ENCODE measurements around the gene SAMD4A.
"Not testable (repeated sequence)": the region's sequence is repeated elsewhere in the genome, so short reads cannot be mapped to it uniquely, and the experiment has no call there.

The SAMD4A gene

DNA sequence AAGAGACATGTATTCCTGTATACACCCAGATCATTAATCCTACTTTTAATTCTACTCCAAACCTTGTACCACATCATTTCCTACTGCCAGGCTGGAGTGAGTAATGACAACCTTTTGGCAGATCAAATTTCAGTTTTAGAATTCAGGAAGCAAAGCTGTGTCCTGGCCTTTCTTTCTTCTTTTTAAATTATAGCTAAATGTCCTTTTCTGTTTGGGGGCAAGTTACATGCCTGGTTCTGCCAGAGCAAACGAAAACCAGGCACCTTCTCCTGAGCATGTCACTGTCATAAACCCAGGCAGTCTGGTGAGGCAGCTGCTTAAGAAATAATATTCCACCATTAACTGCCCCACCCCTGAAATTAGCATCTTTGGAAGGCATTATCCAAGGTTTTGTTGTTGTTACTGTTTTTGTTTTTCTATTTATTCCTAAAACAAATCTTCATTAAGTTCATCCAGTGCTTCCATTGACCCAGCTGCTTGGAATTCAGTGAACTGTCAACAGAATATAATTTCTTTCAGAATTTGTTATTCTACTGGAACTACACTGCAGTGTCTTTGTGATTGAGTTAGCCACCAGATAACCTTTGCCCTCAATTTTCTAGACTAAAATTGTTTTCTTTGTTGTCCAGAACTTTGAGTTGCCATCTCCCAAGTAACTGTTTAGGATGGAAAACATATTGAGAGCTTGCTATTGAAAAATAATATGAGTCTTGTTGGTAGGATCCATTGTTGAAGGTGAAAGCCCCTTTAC is 33.2 kb downstream of the SAMD4A start:
- no peak for DNase-seq (ENCODE audit: low spot score)

DNA sequence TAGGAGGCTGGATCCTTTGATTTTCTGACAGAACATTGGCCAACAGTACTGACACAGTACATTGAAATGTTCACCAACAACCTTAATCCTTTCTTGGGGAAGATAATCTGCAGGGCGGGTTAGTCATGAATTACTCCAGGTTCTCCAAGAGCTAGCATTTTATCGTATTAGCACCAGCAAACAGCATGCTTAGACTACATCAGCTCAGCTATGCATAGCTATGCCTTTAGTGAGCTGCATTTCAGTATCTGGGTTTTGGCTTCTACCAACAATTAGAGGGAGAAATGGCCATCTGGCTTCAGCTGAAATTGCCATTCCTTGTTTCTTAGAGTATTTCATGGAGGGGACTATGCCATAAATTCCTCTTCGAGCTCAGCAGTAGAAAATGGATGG is 33.8 kb downstream of the SAMD4A start:
- DNase-seq (ENCODE audit: low spot score), result no peak

DNA sequence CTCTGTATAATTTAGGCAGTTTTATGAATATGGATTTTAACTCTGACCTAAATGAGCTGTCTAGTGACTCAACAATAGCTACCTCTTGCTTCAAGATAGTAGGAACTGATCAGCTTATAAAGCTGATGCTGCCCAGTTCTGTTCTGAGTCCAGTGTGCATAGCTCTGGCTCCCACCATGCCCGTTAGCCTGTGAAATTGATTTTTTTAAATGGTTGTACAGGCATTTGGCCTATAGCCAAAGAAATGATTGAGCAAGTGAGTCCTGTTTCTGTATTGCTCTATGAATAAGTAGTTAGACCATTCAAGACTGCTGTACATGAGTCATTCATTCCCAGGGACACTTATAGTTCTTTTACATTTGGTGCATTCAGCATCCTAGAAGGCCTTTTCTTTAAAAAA is 36.4 kb downstream of the SAMD4A start:
- DNase-seq (ENCODE audit: low spot score), result no peak

DNA sequence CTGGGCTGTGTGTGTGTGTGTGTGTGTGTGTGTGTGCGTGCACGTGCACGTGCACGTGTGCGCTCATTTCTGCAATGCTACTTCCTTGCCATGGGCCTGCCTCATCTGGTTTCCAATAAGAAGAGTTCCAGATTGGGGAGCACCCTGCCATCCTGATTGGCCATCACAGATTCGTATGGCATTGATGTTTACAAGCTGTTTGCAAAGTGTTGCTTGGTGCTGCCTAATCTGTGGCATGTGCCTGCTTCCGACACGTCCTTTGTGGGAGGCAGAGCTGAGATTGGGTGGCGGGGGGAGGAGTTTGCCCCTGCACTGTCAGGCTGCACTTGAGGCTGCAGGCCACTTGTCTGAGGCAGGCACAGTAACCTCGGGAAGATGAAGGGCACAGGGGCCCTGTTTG is 39.2 kb downstream of the SAMD4A start:
- no peak for DNase-seq (ENCODE audit: low spot score)

DNA sequence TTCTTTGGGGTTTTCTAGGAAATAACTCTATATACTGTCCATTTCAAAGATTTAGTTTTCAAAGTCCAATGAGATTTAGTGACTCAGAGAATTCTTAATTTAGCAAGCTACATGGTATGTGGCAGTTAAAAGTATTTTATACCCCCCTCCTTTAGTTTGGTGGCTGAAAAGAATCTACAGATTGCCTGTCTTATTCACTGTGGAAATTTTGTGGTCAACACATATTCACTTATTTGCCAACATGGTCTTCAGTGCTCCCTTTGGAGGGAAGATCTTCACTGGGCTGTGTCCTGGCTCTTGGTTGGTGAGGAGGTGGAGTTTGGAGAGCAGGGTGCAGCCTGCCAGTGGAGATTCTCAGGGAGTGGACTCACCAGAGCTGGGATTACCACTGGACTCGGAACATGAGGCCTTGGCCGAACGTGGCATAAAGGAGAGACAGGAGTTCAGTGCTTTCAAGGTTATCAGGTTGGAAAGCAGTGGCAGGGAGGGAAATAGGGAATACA is 39.8 kb downstream of the SAMD4A start:
- no peak for DNase-seq (ENCODE audit: low spot score)

DNA sequence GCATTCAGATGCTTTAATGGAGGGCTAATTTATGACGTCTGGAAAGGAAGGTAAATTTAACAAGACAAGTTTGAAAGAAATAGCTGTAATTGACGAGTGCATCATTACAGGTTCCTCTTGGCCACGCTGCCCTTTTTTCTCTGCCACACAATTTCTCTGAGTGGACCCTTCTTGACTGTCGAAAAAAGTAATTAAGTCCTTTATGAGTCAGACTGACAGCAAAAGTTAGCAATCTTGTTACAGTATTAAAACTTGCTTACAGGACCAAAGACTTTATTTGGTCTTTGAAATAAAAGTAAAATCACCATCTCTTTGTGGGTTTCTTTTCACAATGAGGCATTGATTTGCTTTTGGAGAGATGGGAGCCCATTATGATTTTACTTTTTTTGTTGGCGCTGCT is 42.6 kb downstream of the SAMD4A start:
- no peak for DNase-seq (ENCODE audit: low spot score)

DNA sequence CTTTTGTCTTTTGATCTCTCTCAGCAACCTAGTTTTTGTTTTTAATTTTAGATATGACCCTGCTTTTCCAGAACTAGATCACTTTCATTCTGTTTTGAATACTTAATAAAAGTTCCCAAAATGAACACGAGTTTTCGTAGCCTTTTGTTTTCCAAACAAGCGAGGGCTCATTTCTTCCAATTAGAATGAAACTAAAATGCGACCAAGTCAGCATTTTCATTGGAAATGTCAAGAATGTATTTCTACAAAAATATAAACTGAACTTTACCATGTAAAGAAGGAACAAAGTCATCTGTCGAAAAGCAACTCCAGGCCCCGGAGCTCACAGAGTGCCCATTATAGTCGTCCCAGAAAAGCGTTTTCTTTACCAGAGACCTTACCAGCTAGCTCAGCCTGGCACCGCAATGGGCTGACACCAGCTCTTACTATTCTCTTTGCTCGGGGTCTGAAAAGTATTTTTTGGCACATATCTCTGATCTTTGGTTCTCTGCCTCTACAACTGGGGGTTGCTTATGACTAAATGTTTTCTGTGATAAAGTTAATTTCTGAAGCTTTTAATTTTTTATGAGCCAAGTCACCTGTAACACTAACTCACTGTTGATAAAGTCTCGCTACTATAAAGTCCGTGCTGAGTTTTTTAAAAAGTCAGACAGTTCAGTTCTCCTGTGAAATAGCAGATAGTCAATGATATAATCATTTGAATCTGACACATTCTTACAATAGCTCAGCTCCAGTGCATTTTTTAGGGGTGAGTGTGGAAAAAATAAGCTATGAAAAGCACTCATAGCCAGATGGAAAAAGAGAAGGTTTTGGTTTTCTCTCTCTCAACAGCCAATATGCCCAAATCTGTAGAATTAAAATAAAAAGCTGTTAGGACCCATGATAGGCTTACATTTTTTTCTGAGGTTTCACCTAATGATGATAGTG is 43.4 kb downstream of the SAMD4A start:
- DNase-seq (ENCODE audit: low spot score), result peak; percentile 83

DNA sequence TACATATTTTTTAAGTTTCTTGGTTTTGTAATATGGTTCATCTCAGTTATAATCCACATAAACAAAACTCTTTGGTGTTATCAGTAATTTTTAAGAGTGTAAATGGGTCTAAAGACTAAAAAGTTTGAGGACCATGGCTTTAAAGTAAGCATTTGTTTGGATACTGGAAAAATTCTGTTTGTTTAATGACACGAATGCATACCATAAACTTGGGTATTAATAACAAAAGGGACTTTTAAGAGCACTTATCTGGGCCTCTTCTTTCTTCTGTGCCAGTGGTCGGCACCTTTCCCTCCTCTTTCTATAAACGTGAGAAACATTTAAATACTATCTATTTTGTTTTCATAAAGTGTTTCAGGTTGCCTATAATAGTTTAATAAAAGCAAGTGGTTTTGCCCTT is 47.4 kb downstream of the SAMD4A start:
- DNase-seq (ENCODE audit: low spot score), result no peak

DNA sequence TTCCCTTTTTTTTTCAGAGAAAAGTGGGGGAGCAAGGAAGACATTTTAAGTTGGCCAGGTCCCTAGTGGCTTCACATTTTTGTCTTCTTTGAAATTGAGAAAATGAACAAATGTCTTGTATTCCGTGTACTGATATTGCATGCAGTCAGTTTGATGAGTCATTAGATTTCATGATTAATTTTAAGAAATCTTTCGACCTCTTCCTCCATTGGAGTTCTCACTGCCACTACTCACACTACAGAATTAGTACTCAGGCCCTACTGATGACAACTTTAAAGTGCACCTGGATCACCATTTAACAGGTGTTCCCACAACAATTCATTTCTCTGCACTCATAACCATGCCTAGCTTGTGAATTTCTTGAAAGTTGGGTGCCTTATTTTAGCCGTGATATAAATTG is 50.5 kb downstream of the SAMD4A start:
- no peak for DNase-seq (ENCODE audit: low spot score)

DNA sequence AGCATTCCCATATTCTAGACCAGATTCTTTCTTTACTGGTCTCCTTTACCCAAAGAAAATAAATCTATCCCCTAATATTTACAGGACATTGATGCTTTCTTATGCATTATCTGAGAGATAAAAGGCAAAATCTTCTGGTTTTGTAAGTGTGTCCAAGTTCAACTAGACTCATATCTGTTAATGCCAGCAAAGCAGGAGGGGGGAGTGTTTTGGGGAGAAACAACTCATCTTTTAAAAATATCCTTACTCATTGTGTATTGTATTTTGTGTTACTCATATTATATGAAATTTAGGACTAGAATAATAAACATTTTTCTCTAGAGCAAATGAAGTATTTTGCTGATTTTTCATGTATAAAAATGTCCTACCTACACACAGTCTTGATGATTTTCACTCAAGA is 54.8 kb downstream of the SAMD4A start:
- DNase-seq (ENCODE audit: low spot score), result no peak

DNA sequence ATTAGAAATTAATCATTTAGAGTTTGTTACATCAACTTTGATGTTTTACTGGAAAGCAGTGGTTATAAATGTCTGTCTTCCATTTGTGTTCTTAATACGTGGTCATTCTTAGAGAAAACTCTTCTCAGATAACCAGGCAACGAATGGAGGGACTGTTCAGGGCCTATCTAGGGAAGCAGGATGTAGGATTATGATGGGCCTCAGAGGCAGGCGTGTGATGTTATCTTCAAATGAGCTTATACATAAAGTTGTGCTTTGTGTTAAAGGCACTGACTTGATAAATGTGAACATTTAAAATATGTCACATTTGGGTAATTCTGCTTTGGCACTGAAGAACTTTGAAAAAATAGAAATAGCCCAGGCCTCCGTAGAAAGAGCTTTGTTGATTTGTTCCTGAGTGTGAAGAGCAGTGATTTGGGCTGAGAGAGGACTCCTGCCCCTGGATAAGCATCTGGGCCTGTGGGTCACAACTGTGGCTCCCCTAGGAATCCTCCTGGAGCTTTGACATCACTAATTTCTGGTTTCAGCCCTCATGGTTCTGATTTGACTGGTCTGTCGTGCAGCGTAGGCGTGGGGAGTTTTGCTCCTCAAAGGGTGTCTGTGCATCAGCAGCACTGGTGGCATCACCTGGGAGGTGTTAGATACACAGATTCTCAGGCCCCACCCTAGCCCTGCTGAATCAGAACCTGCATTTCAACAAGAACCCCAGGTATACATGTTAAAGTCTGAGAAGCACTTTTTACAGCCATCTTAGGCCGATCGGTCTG is 55.4 kb downstream of the SAMD4A start:
- DNase-seq (ENCODE audit: low spot score), result no peak

DNA sequence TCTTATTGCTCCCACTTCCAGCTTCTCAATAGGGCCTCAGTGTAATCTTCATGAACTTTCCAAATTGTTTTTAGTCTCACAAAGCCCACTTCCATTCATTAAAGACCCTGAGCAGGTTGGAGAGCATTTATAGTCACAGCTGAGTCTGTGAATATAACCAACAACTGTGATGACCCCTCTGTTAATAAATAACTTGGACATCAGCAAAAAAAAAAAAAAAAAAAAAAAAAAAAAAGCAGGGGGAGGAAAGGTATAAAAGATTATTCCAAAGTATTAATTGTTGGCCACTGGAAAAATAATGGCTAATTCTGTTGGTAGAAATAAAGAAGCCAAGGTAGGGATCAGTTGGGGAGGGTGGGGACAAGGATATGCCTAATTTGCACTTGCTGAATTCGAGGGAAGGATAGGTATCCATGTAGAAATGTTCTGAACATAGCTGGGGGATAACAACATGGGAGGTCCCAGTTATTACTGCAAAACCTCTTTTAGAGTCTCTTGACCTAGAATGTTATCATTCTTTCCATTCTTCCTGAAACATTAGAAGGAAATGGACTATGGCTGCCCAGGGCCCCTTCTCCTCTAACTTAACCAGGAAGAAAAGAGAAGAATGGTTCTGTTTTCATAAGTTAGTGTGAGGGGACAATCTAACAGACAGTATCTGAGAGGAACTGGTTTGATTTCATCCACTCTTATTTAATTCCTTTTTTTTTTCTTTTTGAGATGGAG is 56.5 kb downstream of the SAMD4A start:
- DNase-seq (ENCODE audit: low spot score), result no peak

DNA sequence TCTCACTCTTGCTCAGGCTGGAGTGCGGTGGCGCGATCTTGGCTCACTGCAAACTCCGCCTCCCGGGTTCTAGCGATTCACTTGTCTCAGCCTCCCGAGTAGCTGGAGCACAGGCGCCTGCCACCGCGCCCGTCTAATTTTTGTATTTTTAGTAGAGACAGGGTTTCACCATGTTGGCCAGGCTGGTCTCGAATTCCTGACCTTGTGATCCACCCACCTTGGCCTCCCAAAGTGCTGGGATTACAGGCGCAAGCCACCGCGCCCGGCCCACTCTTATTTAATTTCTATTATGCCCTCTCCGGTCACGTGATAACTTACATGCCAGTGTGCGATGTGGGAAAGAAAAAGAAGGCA is 57.1 kb downstream of the SAMD4A start:
- not testable (repeated sequence) for DNase-seq (ENCODE audit: low spot score)

DNA sequence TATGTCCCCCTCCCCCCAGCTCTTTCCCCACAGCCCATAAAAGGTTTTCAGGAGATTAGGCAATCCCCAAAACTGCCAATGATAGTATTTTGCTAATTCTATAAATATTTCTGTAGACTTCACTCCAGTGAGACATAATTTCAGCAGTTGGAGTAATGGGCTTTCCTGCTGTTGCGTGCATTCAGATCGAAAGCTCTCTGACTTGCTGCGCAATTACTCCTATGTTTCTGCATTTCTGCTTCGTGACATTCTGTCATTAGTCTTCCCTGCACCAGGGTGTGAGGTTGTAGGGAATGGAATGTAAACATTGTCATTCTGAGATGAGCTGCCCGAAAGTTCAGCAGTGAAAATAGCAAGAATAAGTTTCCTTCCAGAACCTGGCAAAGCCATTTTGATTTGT is 58.2 kb downstream of the SAMD4A start:
- DNase-seq (ENCODE audit: low spot score), result no peak

DNA sequence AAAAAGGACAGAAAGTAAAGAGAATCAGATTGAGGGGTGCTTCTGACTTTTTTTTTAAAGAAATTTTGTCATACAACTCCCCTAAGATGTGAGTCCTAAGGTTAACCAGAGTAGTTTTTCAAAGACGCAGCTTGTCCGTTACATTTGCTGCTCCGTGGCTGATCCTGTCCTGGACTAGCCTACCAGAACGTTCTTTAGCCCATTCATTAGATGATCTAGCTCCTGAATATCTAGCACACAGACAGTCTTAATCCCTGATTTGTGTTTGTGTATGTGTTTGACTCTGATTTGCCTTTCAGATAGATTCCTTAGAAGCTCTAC is 60.3 kb downstream of the SAMD4A start:
- DNase-seq (ENCODE audit: low spot score), result peak; percentile 75

DNA sequence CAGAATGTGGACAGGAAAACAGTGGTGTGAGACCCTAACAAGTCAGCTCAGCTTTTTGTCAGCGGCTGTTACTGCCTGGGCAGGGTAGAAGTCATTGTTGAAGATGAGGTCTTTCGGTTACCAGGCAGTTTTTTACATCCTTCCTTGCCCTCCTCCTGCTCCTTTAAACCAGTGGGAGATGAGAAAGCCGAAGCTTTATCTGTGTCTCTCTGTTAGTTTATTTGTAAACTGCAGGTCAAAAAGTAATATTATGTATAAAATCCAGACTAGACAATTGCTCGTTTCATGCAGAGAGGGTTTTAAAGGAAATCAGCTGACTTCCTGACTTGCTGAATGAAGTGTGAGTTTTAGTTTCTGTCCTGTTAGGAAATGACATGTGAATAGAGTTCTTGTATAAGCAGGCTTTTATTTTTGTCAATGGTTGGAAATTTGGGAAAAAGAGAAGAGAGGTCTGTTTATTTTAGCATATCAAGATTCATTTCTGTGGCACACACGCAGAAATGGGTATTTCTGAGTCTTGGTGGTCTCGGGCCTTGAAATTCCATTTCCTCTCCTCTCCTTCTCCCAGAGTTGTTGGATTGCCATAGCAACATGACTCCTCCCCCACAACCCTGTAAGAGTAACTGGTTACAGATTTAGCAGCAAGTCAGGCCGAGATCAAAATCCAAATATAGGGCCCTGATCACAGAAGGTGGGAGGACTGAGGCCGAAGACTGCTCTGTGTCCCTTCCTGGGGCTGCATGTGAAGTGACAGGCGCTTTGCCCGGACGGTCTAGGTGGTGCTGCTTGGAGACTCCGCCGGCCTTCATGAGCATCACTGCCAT is 60.8 kb downstream of the SAMD4A start:
- DNase-seq (ENCODE audit: low spot score), result peak; percentile 92

DNA sequence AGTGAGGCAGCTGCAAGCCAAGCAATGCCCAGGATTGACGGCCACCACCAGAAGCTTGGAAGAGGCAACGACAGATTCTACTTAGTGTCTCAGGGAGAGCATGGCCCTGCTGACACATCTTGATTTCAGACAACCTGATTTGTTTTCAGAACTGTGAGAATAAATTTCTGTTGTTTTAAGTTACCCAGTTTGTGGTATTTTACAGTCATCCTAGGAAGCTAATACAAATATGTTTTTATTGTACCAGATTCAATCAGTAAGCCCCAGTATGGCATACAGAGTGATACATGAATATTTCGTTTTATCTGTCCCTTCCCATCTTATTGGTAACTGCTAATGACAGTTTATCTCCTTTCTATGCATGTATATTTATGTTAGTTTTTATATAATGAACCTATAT is 62.3 kb downstream of the SAMD4A start:
- no peak for DNase-seq (ENCODE audit: low spot score)

DNA sequence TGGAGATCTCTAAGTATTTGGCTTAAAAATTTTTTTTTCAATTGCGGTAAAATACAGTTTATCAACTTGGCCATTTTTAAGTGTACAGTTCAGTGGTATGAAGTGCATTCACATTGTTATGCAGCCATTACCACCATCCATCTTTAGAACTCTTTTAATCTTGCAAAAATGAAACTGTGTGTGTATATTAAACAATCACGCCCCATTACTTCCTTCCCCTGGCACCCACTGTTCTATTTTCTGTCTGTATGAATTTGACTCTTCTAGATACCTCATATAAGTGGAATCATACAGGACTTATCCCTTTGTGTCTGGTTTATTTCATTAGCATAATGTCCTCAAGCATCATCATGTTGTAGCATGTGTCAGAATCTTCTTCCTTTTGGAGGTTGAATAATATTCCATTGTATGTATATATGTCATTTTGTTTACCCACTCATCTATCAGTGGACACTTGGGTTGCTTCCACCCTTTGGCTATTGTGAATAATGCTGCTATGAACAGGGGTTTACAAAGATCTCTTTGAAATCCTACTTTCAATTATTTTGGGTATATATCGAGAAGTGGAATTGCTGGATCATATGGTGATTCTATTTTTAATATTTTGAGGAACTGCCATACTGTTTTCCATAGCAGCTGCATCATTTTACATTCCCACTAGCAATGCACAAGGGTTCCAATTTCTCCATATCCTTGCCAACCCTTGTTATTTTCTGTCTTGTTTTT is 62.9 kb downstream of the SAMD4A start:
- no peak for DNase-seq (ENCODE audit: low spot score)

DNA sequence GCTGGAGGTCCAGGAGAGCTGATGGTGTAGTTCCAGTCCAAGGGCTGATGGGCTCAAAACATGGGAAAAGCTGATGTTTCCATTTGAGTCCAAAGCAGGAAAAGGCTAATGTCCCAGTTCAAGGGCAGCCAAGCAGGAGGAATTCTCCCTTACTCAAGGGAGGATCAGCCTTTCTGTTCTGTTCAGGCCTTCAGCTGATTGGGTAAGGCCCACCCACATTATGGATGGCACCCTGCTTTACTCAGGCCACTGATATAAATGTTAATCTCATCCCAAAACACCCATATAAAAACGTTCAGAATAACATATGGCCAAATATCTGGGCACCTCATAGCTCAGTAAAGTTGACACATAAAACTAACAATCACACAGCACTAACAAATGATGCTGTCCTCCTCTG is 64.1 kb downstream of the SAMD4A start:
- no peak for DNase-seq (ENCODE audit: low spot score)

DNA sequence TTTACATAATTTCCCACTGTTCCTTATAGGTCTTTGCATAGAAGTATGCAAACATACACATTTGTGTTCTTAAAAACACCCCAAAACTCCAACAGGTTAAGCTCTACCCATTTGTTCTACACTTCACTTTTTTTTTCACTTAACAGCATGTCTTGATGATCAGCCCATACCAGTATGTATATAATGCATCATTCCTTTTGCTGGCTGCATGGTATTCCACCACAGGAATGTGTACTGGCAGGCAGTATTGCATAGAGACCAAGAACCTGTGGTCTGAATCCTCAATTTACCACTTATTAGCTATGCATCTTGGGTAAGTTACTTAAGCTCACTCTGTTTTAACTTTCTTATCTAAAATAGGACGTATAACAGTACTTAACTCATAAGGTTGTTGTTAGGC is 65.5 kb downstream of the SAMD4A start:
- no peak for DNase-seq (ENCODE audit: low spot score)

Measured in pons (tissue), 1 donor.